ENCODE measurements around the gene PPIL6.

DNA sequence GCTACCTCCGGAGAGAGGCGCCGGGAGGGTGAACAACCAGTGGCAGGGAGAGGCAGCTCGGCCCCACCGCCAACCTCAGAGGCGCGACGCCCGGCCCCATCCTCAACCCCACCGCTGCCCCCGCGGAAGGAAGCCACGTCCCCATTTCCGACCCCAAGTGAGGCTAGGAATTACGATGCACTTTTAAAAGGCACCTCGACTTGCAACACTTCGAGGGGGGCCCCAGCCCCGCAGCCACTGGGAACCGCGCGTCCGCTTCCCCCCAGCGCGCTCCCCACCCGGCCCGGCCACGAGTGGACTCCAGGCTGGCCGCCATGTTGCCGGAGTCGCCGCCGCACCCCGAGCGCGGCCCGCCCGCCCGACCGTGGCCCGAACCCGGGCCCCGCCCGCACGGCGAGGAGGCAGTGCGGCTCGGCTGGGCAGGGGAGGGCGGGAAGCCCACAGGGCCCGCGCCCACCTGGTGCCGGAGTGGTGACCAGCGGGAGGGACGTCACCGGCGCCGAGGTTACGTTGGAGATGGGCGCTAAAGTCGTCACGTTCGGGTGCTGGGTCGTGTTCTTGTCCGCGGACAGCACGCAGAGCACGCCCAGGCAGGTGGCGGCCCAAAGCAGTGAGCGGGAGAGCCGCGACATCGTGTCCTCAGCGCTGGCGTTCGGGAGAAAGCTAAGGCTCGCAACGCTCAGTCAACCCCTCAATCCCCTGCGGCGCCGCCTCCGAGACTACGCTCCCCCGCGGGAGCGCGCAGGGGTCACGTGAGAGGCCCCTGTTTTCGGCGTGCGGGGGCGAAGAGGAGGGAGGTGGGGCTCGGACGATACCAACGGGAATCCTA, 58.5 kb downstream of the PPIL6 start, which contains the start of gene CD164:
- TF ChIP-seq, protein P1, sequence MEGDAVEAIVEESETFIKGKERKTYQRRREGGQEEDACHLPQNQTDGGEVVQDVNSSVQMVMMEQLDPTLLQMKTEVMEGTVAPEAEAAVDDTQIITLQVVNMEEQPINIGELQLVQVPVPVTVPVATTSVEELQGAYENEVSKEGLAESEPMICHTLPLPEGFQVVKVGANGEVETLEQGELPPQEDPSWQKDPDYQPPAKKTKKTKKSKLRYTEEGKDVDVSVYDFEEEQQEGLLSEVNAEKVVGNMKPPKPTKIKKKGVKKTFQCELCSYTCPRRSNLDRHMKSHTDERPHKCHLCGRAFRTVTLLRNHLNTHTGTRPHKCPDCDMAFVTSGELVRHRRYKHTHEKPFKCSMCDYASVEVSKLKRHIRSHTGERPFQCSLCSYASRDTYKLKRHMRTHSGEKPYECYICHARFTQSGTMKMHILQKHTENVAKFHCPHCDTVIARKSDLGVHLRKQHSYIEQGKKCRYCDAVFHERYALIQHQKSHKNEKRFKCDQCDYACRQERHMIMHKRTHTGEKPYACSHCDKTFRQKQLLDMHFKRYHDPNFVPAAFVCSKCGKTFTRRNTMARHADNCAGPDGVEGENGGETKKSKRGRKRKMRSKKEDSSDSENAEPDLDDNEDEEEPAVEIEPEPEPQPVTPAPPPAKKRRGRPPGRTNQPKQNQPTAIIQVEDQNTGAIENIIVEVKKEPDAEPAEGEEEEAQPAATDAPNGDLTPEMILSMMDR (IDR thresholded peaks at IDR 0.05; ENCODE audit: low read depth, low read length) = no peak
- no peak for TF ChIP-seq EZH2phosphoT487 (IDR thresholded peaks at IDR 0.05; ENCODE audit: low read depth)

All from OCI-LY3 (cell line).